Measurements from ENCODE around the gene SPRY1. TPM values are rescaled to one million over a fixed set of nuclear protein-coding genes. Genes with fewer than 3 reads are reported as not detected.
A peak's percentile ranks its signal among the peaks of the same experiment; 100 is the strongest.

Gene SPRY1, protein sequence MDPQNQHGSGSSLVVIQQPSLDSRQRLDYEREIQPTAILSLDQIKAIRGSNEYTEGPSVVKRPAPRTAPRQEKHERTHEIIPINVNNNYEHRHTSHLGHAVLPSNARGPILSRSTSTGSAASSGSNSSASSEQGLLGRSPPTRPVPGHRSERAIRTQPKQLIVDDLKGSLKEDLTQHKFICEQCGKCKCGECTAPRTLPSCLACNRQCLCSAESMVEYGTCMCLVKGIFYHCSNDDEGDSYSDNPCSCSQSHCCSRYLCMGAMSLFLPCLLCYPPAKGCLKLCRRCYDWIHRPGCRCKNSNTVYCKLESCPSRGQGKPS
- 100 to 1,000 TPM in 1 of 3 donors, 10 to 100 TPM in 2; 83.5 to 110 (median 90.4) TPM for polyA plus RNA-seq (ENCODE audit: insufficient read length in 3 of 3)
- long read RNA-seq, donor 1, transcript SPRY1-206 (2 exons, 849 nt): major isoform, 28 of 41 reads
- long read RNA-seq, donor 1, partial matches to known transcripts: 9 of 41 reads
- long read RNA-seq, donor 1, other reads (novel, unspliced or antisense): 0 of 41 reads
- long read RNA-seq, donor 2, transcript SPRY1-206 (2 exons, 849 nt): major isoform, 26 of 42 reads
- long read RNA-seq, donor 2, partial matches to known transcripts: 0 of 42 reads
- long read RNA-seq, donor 2, other reads (novel, unspliced or antisense): 12 of 42 reads
- long read RNA-seq, donor 3, transcript SPRY1-204 (2 exons, 1,012 nt): minor isoform, 7 of 45 reads
- long read RNA-seq, donor 3, transcript SPRY1-206 (2 exons, 849 nt): major isoform, 22 of 45 reads
- long read RNA-seq, donor 3, partial matches to known transcripts: 0 of 45 reads
- long read RNA-seq, donor 3, other reads (novel, unspliced or antisense): 10 of 45 reads
- long read RNA-seq, donor 4, transcript SPRY1-206 (2 exons, 849 nt): major isoform, 17 of 26 reads
- long read RNA-seq, donor 4, partial matches to known transcripts: 7 of 26 reads
- long read RNA-seq, donor 4, other reads (novel, unspliced or antisense): 0 of 26 reads
- long read RNA-seq, donor 5: 0 reads
- long read RNA-seq, donor 6, transcript SPRY1-204 (2 exons, 1,012 nt): minor isoform, 6 of 79 reads
- long read RNA-seq, donor 6, transcript SPRY1-206 (2 exons, 849 nt): major isoform, 34 of 79 reads
- long read RNA-seq, donor 6, partial matches to known transcripts: 29 of 79 reads
- long read RNA-seq, donor 6, other reads (novel, unspliced or antisense): 7 of 79 reads
- long read RNA-seq, donor 7, transcript SPRY1-206 (2 exons, 849 nt): major isoform, 21 of 36 reads
- long read RNA-seq, donor 7, partial matches to known transcripts: 0 of 36 reads
- long read RNA-seq, donor 7, other reads (novel, unspliced or antisense): 11 of 36 reads
- long read RNA-seq, donor 8: 0 reads
- long read RNA-seq, donor 9, transcript SPRY1-206 (2 exons, 849 nt): major isoform, 16 of 27 reads
- long read RNA-seq, donor 9, partial matches to known transcripts: 0 of 27 reads
- long read RNA-seq, donor 9, other reads (novel, unspliced or antisense): 11 of 27 reads
- long read RNA-seq, donor 10, transcript SPRY1-204 (2 exons, 1,012 nt): minor isoform, 6 of 48 reads
- long read RNA-seq, donor 10, transcript SPRY1-206 (2 exons, 849 nt): major isoform, 29 of 48 reads
- long read RNA-seq, donor 10, partial matches to known transcripts: 0 of 48 reads
- long read RNA-seq, donor 10, other reads (novel, unspliced or antisense): 13 of 48 reads
- long read RNA-seq, donor 11, transcript SPRY1-206 (2 exons, 849 nt): major isoform, 10 of 28 reads
- long read RNA-seq, donor 11, partial matches to known transcripts: 0 of 28 reads
- long read RNA-seq, donor 11, other reads (novel, unspliced or antisense): 13 of 28 reads
- long read RNA-seq, donor 12, partial matches to known transcripts: 0 of 12 reads
- long read RNA-seq, donor 12, other reads (novel, unspliced or antisense): 6 of 12 reads
- long read RNA-seq, donor 13: 0 reads
- long read RNA-seq, donor 14, transcript SPRY1-206 (2 exons, 849 nt): major isoform, 9 of 10 reads
- long read RNA-seq, donor 14, partial matches to known transcripts: 0 of 10 reads
- long read RNA-seq, donor 14, other reads (novel, unspliced or antisense): 0 of 10 reads
- long read RNA-seq, donor 15, partial matches to known transcripts: 0 of 11 reads
- long read RNA-seq, donor 15, other reads (novel, unspliced or antisense): 6 of 11 reads
- long read RNA-seq, donor 16, transcript SPRY1-204 (2 exons, 1,012 nt): minor isoform, 7 of 69 reads
- long read RNA-seq, donor 16, transcript SPRY1-202 (2 exons, 2,504 nt): minor isoform, 5 of 69 reads
- long read RNA-seq, donor 16, transcript SPRY1-206 (2 exons, 849 nt): major isoform, 30 of 69 reads
- long read RNA-seq, donor 16, partial matches to known transcripts: 0 of 69 reads
- long read RNA-seq, donor 16, other reads (novel, unspliced or antisense): 24 of 69 reads

- peak; percentile 84 to 95 (median 90) for DNase-seq (ENCODE audit: extremely low read depth in 1 of 11, low read depth in 9 of 11, low spot score in 4 of 11)
Measured at GRCh38 chr4:123396307-123397143, at the start of gene SPRY1. TSS of gene SPRY1 (plus strand) at chr4:123396795. CDS start at chr4:123401592, 4,797 bp downstream.

GRCh38 chr4:123346951-123347350 lies 49.6 kb upstream of the SPRY1 start:
- no peak for DNase-seq (ENCODE audit: extremely low read depth in 1 of 11, low read depth in 9 of 11, low spot score in 4 of 11)

- no peak for DNase-seq (ENCODE audit: extremely low read depth in 1 of 11, low read depth in 9 of 11, low spot score in 4 of 11)
Measured at GRCh38 chr4:123348946-123349345, 47.6 kb upstream of the SPRY1 start.

DNA sequence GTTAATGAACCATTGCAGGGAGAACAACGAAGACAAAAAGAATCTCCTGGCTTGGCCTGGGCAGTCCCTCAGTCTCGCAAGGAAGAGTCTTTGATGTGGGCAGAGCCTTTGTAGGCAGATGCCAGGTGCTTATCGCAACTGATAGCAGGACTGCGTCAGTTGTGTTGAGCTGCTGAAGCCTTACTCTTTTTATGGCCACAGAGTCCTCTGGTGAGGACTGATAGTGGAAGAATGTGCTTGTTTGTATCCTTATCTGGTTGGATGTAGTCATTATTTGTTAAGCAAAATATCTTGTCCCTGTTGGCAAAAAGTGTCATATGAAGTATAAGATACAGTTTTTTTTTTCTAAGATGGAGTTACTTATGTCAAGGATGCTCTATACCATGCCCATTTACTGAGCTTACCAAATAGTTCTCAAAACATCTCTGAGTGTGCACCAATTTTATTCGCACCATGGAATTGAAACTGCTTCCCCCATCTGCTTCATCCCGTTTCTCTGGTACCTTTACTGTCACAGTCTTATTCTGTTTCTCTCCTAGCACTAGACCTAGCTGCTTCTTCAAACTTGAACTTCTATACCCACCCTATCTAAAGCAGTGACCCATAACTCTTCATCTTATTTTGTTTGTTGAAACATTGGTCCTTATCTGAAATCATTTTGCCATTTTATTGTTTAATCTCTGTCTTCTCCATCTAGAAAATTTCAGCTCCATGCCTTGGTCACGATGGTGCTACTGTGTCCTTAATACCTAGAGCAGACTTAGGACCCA lies 47.0 kb upstream of the SPRY1 start:
- DNase-seq (ENCODE audit: extremely low read depth in 1 of 11, low read depth in 9 of 11, low spot score in 4 of 11): no peak

GRCh38 chr4:123350191-123350544 lies 46.4 kb upstream of the SPRY1 start:
- DNase-seq (ENCODE audit: extremely low read depth in 1 of 11, low read depth in 9 of 11, low spot score in 4 of 11): peak in 2 of 11 donors; percentile 28 to 36

GRCh38 chr4:123350726-123351125 lies 45.9 kb upstream of the SPRY1 start:
- no peak for DNase-seq (ENCODE audit: extremely low read depth in 1 of 11, low read depth in 9 of 11, low spot score in 4 of 11)

DNA sequence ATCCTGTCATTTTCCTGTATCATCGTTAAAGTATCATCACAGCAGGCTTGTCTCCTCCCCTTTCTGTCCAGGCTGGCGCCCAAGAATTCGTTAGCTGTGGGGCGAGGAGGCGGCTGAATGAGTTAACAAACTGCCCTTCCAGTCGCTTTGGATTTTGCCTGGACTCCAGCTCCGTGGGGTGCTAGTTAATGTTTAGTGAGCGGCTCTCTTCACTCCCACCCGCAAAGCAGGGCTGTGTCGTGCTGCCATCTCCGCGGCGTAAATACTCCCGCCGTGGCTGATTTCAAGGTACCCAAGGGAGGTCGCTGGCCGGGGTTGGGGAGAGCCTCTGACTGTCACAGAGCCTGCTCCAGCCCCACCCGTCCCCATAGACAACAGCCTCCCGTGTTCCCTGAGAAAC lies 44.9 kb upstream of the SPRY1 start:
- DNase-seq (ENCODE audit: extremely low read depth in 1 of 11, low read depth in 9 of 11, low spot score in 4 of 11): no peak

DNA sequence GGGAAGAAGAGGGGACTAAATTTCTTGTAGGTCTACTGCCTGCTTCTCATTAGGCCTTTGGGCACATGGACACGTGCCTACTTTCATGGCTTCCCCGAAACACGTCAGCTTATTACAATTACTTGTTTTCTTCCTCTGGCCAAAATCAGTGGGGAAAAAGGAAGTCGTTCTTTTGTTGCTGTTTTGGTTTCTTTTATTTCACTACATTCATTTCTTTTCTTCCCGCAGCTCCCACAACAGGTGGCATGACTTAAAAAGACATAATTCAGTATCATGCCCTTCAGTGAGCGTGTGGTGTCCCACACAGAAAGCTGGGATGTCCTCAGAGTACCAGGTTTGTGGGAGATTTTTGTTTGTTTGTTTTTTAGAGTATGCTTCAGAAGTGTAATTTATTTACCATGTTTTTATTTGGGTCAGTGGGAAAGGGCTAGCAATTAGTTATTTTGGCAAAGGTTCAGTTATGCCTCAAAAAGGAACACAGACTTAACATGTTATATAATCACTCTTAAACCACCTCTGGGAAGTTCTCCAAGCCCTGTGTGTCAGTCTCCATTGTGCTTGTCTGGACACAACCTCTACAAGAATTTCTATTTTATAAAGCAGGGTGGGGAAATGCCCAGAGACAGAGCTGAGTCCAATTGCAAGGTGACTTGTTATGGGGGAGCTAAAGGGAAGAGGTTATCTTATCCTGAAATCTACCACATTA lies 44.2 kb upstream of the SPRY1 start:
- peak in 1 of 11 donors; percentile 19 for DNase-seq (ENCODE audit: extremely low read depth in 1 of 11, low read depth in 9 of 11, low spot score in 4 of 11)

DNA sequence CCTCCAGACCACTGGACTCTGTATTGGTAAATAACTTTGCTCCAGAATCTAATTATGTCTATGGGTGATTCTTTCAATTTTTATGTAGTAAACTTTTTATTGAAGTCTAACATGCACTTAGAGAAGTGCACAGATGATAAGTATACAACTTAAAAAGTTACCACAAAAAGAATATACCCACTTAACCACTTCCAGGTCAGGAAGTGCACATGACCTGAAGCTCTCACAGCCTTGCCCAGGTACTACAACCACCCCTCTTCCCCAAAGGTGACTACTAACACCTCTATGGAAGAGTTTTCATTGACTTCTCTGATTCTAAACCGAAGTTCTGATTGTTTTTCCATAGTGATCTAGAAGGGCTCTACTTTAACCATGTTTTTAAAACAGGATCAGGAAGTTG lies 43.6 kb upstream of the SPRY1 start:
- no peak for DNase-seq (ENCODE audit: extremely low read depth in 1 of 11, low read depth in 9 of 11, low spot score in 4 of 11)

DNA sequence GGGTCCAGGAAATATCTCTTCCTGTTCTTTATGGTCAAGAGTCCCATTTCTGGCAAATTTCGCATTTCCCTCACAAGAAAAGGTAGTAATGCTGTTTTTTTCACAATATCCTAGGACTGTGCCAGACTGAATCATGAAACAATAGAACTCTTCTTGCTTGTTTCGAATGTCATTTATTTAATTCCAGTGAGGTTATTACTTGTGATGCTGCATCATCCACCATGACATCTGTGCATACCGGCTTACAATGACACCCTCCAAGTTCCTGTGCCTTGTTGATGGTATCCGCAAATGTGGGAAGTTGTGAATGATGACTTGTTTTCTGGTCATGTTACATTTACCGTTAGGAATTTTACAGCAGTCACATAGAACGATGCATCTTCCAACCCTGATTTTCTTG lies 42.9 kb upstream of the SPRY1 start:
- no peak for DNase-seq (ENCODE audit: extremely low read depth in 1 of 11, low read depth in 9 of 11, low spot score in 4 of 11)

DNA sequence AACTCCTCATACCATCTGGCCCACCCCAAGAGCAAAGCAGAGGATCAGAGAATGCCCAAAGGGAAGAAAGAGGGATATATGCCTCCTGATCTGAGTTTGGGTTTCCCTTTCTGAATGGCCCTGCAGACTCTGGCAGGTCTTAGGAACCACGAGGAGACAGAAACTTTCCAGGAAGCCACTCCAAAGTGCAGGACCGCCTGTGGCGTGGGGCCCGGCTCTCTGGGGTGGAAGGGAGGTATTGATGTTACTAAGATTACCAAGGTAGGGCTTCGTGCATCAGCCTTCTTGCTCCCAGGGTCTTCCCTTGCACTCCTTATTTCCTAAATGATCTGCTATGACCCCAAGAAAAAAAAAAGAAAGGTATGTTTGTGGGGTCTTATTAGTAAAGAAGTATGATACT lies 41.9 kb upstream of the SPRY1 start:
- DNase-seq (ENCODE audit: extremely low read depth in 1 of 11, low read depth in 9 of 11, low spot score in 4 of 11): no peak

DNA sequence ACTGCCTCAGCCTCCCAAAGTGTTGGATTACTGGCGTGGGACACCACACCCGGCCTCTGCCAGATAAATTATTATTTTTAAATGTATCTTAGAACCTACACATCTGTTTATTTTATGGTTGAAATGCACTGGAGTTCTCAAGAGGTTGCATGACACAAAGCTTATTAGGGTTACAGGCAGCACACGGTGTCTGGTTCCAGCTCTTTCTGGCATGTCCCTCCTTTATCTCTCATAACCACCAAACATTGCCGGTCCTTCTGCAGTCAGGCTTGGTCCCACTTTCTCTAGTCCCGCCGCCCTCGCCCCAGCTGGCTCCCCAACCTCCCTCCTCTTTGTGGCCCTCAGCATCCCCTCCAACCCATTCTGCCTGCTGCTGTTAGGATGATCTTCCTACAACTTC lies 39.7 kb upstream of the SPRY1 start:
- no peak for DNase-seq (ENCODE audit: extremely low read depth in 1 of 11, low read depth in 9 of 11, low spot score in 4 of 11)

DNA sequence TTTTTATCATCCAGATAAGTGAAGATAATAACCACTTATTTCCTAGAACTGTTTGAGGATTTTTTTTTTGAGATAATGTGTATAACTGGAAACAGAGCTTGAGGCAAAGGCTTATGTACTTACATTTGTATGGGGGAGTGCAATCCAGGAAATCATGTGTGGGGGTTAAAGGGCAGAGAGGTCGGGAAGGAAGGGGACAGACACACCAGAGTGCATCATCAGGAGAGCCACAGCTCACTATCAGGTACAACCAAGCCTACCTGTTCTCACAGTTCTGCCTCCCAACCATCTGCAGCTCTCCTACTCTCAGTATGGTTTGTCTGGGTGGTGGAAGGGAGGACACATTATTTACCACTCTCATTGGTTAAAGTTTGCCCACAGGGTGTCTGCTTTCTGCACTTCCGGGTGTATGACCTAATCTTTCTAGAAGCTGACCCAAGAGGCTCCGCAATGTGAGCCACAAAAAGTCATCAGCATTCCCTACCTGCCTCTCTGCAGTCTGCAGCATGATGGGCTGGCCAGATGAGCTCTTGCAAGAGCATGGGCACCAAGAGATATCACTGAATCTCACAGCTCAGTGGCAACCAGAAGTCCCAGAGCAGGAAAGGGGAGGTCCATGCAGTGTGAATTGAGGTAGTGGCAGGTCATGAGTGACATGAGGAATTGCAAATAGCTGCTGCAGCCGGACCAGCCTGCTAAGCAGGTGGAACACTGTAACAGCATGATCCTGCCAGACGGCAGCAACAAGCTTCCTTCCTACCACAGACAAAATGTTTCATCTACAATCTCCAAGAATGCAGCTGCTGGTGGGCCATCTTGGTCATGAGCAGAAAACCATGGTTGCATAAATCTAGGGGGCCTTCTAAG lies 36.9 kb upstream of the SPRY1 start:
- DNase-seq (ENCODE audit: extremely low read depth in 1 of 11, low read depth in 9 of 11, low spot score in 4 of 11): no peak

DNA sequence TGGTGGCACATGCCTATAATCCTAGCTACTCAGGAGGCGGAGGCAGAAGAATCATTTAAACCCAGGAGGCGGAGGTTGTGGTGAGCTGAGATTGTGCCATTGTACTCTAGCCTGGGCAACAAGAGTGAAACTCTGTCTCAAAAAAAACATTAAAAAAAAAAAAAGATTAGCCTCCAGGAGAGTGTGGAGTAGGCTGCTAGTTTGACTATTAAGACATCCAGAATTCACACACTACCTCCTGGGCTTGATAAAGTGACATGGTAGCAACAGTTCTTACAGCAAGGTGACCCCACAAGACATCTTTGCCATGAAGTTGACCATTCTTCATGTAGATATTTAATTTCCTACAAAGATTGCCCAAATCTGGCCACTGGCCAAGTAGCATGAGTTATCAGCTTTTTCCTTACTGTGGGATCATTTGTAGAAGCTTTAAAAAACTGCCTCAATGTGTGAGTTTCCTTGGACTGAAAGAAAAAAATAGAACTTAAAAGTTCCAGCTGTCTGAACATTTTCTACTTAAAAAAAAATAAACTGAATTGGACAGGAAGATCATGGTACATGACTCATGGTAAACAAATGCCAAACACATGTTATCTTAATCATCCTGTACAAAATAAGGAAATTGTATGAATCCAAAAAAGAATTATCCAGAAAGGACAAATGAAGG lies 35.3 kb upstream of the SPRY1 start:
- DNase-seq (ENCODE audit: extremely low read depth in 1 of 11, low read depth in 9 of 11, low spot score in 4 of 11): no peak
